Measurements from ENCODE around the gene TBC1D14.
"Not testable (repeated sequence)": the region's sequence is repeated elsewhere in the genome, so short reads cannot be mapped to it uniquely, and the experiment has no call there.

Gene TBC1D14

GRCh38 chr4:6890358-6890757 lies 19.3 kb upstream of the TBC1D14 start:
- in situ Hi-C loops (cut with MboI; ENCODE audit: low sequenced_read_pairs): no loop called here

GRCh38 chr4:6890971-6891370 lies 18.7 kb upstream of the TBC1D14 start:
- in situ Hi-C loops (cut with MboI; ENCODE audit: low sequenced_read_pairs): not testable (repeated sequence)

GRCh38 chr4:6891436-6892170 lies 18.0 kb upstream of the TBC1D14 start:
- in situ Hi-C loops (cut with MboI; ENCODE audit: low sequenced_read_pairs): no loop called here

GRCh38 chr4:6892190-6892908 lies 17.3 kb upstream of the TBC1D14 start:
- in situ Hi-C loops (cut with MboI; ENCODE audit: low sequenced_read_pairs): no loop called here

GRCh38 chr4:6892909-6893202 lies 16.8 kb upstream of the TBC1D14 start:
- in situ Hi-C loops (cut with MboI; ENCODE audit: low sequenced_read_pairs): no loop called here

GRCh38 chr4:6893449-6894085 lies 16.1 kb upstream of the TBC1D14 start:
- in situ Hi-C loops (cut with MboI; ENCODE audit: low sequenced_read_pairs): no loop called here

- in situ Hi-C loops (cut with MboI; ENCODE audit: low sequenced_read_pairs): no loop called here
Observed at GRCh38 chr4:6894086-6894478, 15.5 kb upstream of the TBC1D14 start.

- in situ Hi-C loops (cut with MboI; ENCODE audit: low sequenced_read_pairs): no loop called here
Observed at GRCh38 chr4:6894528-6895498, 14.8 kb upstream of the TBC1D14 start.

GRCh38 chr4:6896035-6896434 lies 13.6 kb upstream of the TBC1D14 start:
- in situ Hi-C loops (cut with MboI; ENCODE audit: low sequenced_read_pairs): no loop called here

GRCh38 chr4:6898763-6899162 lies 10.9 kb upstream of the TBC1D14 start:
- in situ Hi-C loops (cut with MboI; ENCODE audit: low sequenced_read_pairs): no loop called here

- in situ Hi-C loops (cut with MboI; ENCODE audit: low sequenced_read_pairs): loop anchor here (10.0 kb wide), 1 partner anchor 165 kb away; the partner anchor contains the start of gene GRPEL1
Observed at GRCh38 chr4:6900181-6900812, 9.3 kb upstream of the TBC1D14 start.

GRCh38 chr4:6900956-6901355 lies 8.7 kb upstream of the TBC1D14 start:
- in situ Hi-C loops (cut with MboI; ENCODE audit: low sequenced_read_pairs): loop anchor here (10.0 kb wide), 1 partner anchor 164 kb away; the partner anchor contains the start of gene GRPEL1

GRCh38 chr4:6901669-6902317 lies 7.8 kb upstream of the TBC1D14 start:
- in situ Hi-C loops (cut with MboI; ENCODE audit: low sequenced_read_pairs): loop anchor here (10.0 kb wide), 1 partner anchor 163 kb away; the partner anchor contains the start of gene GRPEL1

GRCh38 chr4:6902318-6903042 lies 7.1 kb upstream of the TBC1D14 start:
- in situ Hi-C loops (cut with MboI; ENCODE audit: low sequenced_read_pairs): loop anchor here (10.0 kb wide), 1 partner anchor 162 kb away; the partner anchor contains the start of gene GRPEL1

GRCh38 chr4:6905516-6906445 lies 3.8 kb upstream of the TBC1D14 start:
- in situ Hi-C loops (cut with MboI; ENCODE audit: low sequenced_read_pairs): loop anchor here (10.0 kb wide), 1 partner anchor 159 kb away; the partner anchor contains the start of gene GRPEL1

GRCh38 chr4:6906486-6906885 lies 3.1 kb upstream of the TBC1D14 start:
- in situ Hi-C loops (cut with MboI; ENCODE audit: low sequenced_read_pairs): loop anchor here (10.0 kb wide), 1 partner anchor 158 kb away; the partner anchor contains the start of gene GRPEL1

- in situ Hi-C loops (cut with MboI; ENCODE audit: low sequenced_read_pairs): loop anchor here (10.0 kb wide), 1 partner anchor 157 kb away; the partner anchor contains the start of gene GRPEL1
Observed at GRCh38 chr4:6907658-6908191, 1.9 kb upstream of the TBC1D14 start.
